ENCODE measurements around the gene PLEK.
A peak's percentile ranks its signal among the peaks of the same experiment; 100 is the strongest.

PLEK gene

DNA sequence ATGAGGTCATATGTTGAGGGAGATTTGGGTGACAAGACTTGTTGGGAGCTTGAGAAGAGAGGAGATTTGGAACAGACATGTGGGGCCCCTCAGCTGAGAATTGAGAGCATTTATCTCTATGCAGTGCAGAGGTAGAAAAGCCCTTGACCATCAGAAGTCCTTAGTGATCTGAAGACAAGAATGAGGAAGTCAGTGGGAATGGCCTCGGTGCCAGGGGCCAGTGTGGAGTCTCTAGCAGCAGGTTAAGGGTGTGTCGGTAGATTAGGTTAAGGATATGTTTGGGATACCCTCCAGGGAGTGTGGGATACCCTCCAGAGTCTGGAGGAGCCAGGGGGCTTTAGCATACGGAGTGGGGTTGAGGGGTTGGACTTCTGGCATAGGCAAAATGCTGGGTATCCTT lies 60.4 kb downstream of the PLEK start:
- H3K27ac ChIP-seq (ENCODE audit: insufficient read depth in 1 of 2, low read depth in 1 of 2, low read length in 2 of 2, poor library complexity in 1 of 2, severe bottlenecking in 2 of 2): no peak overlapping the region
- CTCF ChIA-PET: interaction anchor here (1.8 to 1.9 kb wide), 2 partner anchors 10 to 12 kb away, joined by 4 to 7 read pairs; no protein-coding TSS in a partner anchor
- POLR2A ChIA-PET: no interaction called here

DNA sequence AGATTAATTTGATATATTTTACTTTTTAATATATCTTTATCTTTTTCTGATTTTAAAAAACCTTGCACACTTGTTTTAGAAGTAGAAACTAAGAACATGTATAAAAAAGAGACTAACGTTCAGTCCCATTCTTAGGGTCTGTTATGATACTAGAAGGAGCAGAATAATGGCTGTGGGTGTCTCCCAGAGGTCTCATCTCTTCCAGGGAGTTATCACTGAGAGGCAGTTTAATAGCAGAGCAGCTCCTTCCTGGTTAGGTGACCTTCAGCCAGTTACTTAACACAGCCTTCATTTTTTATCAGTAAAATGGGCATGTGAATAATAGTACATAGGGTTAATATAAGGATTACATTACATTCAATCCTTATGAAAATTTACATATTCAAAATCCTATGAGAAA lies 61.4 kb downstream of the PLEK start:
- H3K36me3 ChIP-seq (ENCODE audit: control insufficient read depth in 4 of 4, insufficient read depth in 4 of 4, low read length in 3 of 4): no peaks in the 10 kb centered on the region
- no peak for DNase-seq
- no peaks in the 10 kb centered on the region for H3K9me3 ChIP-seq (ENCODE audit: control extremely low read depth in 1 of 5, control insufficient read depth in 4 of 5, insufficient read depth in 2 of 5, low read depth in 1 of 5, low read length in 4 of 5)
- ChIA-PET POLR2A (interaction anchor here (0.6 kb wide), 1 partner anchor 245 kb away, joined by 4 read pairs; no protein-coding TSS in a partner anchor), CTCF (interaction anchor here (1.0 to 7.6 kb wide), 3 partner anchors 11 to 27 kb away, joined by 3 to 52 read pairs (median 4); no protein-coding TSS in a partner anchor)
- WGBS (ENCODE audit: insufficient coverage): no CpG with 5 or more reads among the region's 1 CpG
- H3K27ac ChIP-seq (ENCODE audit: insufficient read depth in 1 of 2, low read depth in 1 of 2, low read length in 2 of 2, poor library complexity in 1 of 2, severe bottlenecking in 2 of 2): no peak overlapping the region
- H3K4me3 ChIP-seq (ENCODE audit: control insufficient read depth in 1 of 7, extremely low read depth in 1 of 7, insufficient read depth in 4 of 7, low read depth in 2 of 7, low read length in 6 of 7): no peak overlapping the region
- H3K4me1 ChIP-seq (ENCODE audit: control extremely low read depth in 1 of 4, control insufficient read depth in 4 of 4, insufficient read depth in 4 of 4, low read length in 3 of 4): peaks cover 12 to 26% (median 22%) of the 10 kb centered on the region in 4 experiments
- H3K27me3 ChIP-seq (replicated peaks in 2 of 5; ENCODE audit: control insufficient read depth in 4 of 5, insufficient read depth in 5 of 5, low read length in 4 of 5): no peaks in the 10 kb centered on the region

More for the DNA sequence above, 60.4 kb downstream of the PLEK start:
- Histone ChIP-seq H3K4me1 (ENCODE audit: control extremely low read depth in 1 of 4, control insufficient read depth in 4 of 4, insufficient read depth in 4 of 4, low read length in 3 of 4) (peaks cover 12 to 29% (median 25%) of the 10 kb centered on the region in 4 experiments), H3K4me3 (ENCODE audit: control insufficient read depth in 1 of 7, extremely low read depth in 1 of 7, insufficient read depth in 4 of 7, low read depth in 2 of 7, low read length in 6 of 7) (no peak overlapping the region), H3K36me3 (ENCODE audit: control insufficient read depth in 4 of 4, insufficient read depth in 4 of 4, low read length in 3 of 4) (no peaks in the 10 kb centered on the region), H3K27me3 (replicated peaks in 2 of 5; ENCODE audit: control insufficient read depth in 4 of 5, insufficient read depth in 5 of 5, low read length in 4 of 5) (no peaks in the 10 kb centered on the region), H3K9me3 (ENCODE audit: control extremely low read depth in 1 of 5, control insufficient read depth in 4 of 5, insufficient read depth in 2 of 5, low read depth in 1 of 5, low read length in 4 of 5) (no peaks in the 10 kb centered on the region)
- 90% methylated on average over 2 of the region's 3 CpGs for WGBS (ENCODE audit: insufficient coverage)
- DNase-seq: no peak

- Histone ChIP-seq H3K4me1 (ENCODE audit: control extremely low read depth in 1 of 4, control insufficient read depth in 4 of 4, insufficient read depth in 4 of 4, low read length in 3 of 4) (peaks cover 12 to 26% (median 22%) of the 10 kb centered on the region in 4 experiments), H3K4me3 (ENCODE audit: control insufficient read depth in 1 of 7, extremely low read depth in 1 of 7, insufficient read depth in 4 of 7, low read depth in 2 of 7, low read length in 6 of 7) (no peak overlapping the region), H3K9me3 (ENCODE audit: control extremely low read depth in 1 of 5, control insufficient read depth in 4 of 5, insufficient read depth in 2 of 5, low read depth in 1 of 5, low read length in 4 of 5) (no peaks in the 10 kb centered on the region), H3K27ac (ENCODE audit: insufficient read depth in 1 of 2, low read depth in 1 of 2, low read length in 2 of 2, poor library complexity in 1 of 2, severe bottlenecking in 2 of 2) (no peak overlapping the region), H3K27me3 (replicated peaks in 2 of 5; ENCODE audit: control insufficient read depth in 4 of 5, insufficient read depth in 5 of 5, low read length in 4 of 5) (no peaks in the 10 kb centered on the region), H3K36me3 (ENCODE audit: control insufficient read depth in 4 of 4, insufficient read depth in 4 of 4, low read length in 3 of 4) (no peaks in the 10 kb centered on the region)
- peak in 2 of 3 donors; percentile 63 to 75 for DNase-seq
- 99% methylated on average over 7 of the region's 10 CpGs for WGBS (ENCODE audit: insufficient coverage)
- CTCF ChIA-PET: interaction anchor here (1.0 to 7.6 kb wide), 3 partner anchors 14 to 61 kb away, joined by 3 to 52 read pairs (median 3); no protein-coding TSS in a partner anchor
- POLR2A ChIA-PET: interaction anchor here (0.6 kb wide), 1 partner anchor 246 kb away, joined by 4 read pairs; no protein-coding TSS in a partner anchor
Measured at GRCh38 chr2:68426848-68427579, 61.9 kb downstream of the PLEK start.

- H3K27ac ChIP-seq (ENCODE audit: insufficient read depth in 1 of 2, low read depth in 1 of 2, low read length in 2 of 2, poor library complexity in 1 of 2, severe bottlenecking in 2 of 2): no peak overlapping the region
- peaks cover 0 to 3% (median 0%) of the 10 kb centered on the region in 5 experiments for H3K9me3 ChIP-seq (ENCODE audit: control extremely low read depth in 1 of 5, control insufficient read depth in 4 of 5, insufficient read depth in 2 of 5, low read depth in 1 of 5, low read length in 4 of 5)
- ChIA-PET POLR2A (no interaction called here), CTCF (interaction anchor here (0.8 to 7.6 kb wide), 6 partner anchors 8 to 135 kb away, joined by 3 to 52 read pairs (median 3); no protein-coding TSS in a partner anchor)
- H3K4me3 ChIP-seq (ENCODE audit: control insufficient read depth in 1 of 7, extremely low read depth in 1 of 7, insufficient read depth in 4 of 7, low read depth in 2 of 7, low read length in 6 of 7): no peak overlapping the region
- peaks cover 12 to 26% (median 22%) of the 10 kb centered on the region in 4 experiments for H3K4me1 ChIP-seq (ENCODE audit: control extremely low read depth in 1 of 4, control insufficient read depth in 4 of 4, insufficient read depth in 4 of 4, low read length in 3 of 4)
- DNase-seq: no peak
- WGBS (ENCODE audit: insufficient coverage): 92% methylated on average over 2 of the region's 4 CpGs
- H3K27me3 ChIP-seq (replicated peaks in 2 of 5; ENCODE audit: control insufficient read depth in 4 of 5, insufficient read depth in 5 of 5, low read length in 4 of 5): no peaks in the 10 kb centered on the region
- no peaks in the 10 kb centered on the region for H3K36me3 ChIP-seq (ENCODE audit: control insufficient read depth in 4 of 4, insufficient read depth in 4 of 4, low read length in 3 of 4)
Measured at GRCh38 chr2:68428126-68428525, 63.0 kb downstream of the PLEK start.

GRCh38 chr2:68428746-68429145 lies 63.7 kb downstream of the PLEK start:
- peaks cover 12 to 23% (median 18%) of the 10 kb centered on the region in 4 experiments for H3K4me1 ChIP-seq (ENCODE audit: control extremely low read depth in 1 of 4, control insufficient read depth in 4 of 4, insufficient read depth in 4 of 4, low read length in 3 of 4)
- no peak for DNase-seq
- no peak overlapping the region for H3K27ac ChIP-seq (ENCODE audit: insufficient read depth in 1 of 2, low read depth in 1 of 2, low read length in 2 of 2, poor library complexity in 1 of 2, severe bottlenecking in 2 of 2)
- H3K9me3 ChIP-seq (ENCODE audit: control extremely low read depth in 1 of 5, control insufficient read depth in 4 of 5, insufficient read depth in 2 of 5, low read depth in 1 of 5, low read length in 4 of 5): peaks cover 0 to 3% (median 0%) of the 10 kb centered on the region in 5 experiments
- 80% methylated on average over 1 of the region's 1 CpG for WGBS (ENCODE audit: insufficient coverage)
- H3K4me3 ChIP-seq (ENCODE audit: control insufficient read depth in 1 of 7, extremely low read depth in 1 of 7, insufficient read depth in 4 of 7, low read depth in 2 of 7, low read length in 6 of 7): no peak overlapping the region
- POLR2A ChIA-PET: no interaction called here
- H3K27me3 ChIP-seq (replicated peaks in 2 of 5; ENCODE audit: control insufficient read depth in 4 of 5, insufficient read depth in 5 of 5, low read length in 4 of 5): no peaks in the 10 kb centered on the region
- CTCF ChIA-PET: interaction anchor here (0.8 to 7.6 kb wide), 8 partner anchors 8 to 136 kb away, joined by 3 to 52 read pairs (median 3); no protein-coding TSS in a partner anchor
- no peaks in the 10 kb centered on the region for H3K36me3 ChIP-seq (ENCODE audit: control insufficient read depth in 4 of 4, insufficient read depth in 4 of 4, low read length in 3 of 4)

- Histone ChIP-seq H3K4me1 (ENCODE audit: control extremely low read depth in 1 of 4, control insufficient read depth in 4 of 4, insufficient read depth in 4 of 4, low read length in 3 of 4) (peaks cover 7 to 21% (median 14%) of the 10 kb centered on the region in 4 experiments), H3K4me3 (ENCODE audit: control insufficient read depth in 1 of 7, extremely low read depth in 1 of 7, insufficient read depth in 4 of 7, low read depth in 2 of 7, low read length in 6 of 7) (no peak overlapping the region), H3K27me3 (replicated peaks in 2 of 5; ENCODE audit: control insufficient read depth in 4 of 5, insufficient read depth in 5 of 5, low read length in 4 of 5) (no peaks in the 10 kb centered on the region), H3K36me3 (ENCODE audit: control insufficient read depth in 4 of 4, insufficient read depth in 4 of 4, low read length in 3 of 4) (no peaks in the 10 kb centered on the region), H3K9me3 (ENCODE audit: control extremely low read depth in 1 of 5, control insufficient read depth in 4 of 5, insufficient read depth in 2 of 5, low read depth in 1 of 5, low read length in 4 of 5) (peaks cover 0 to 3% (median 0%) of the 10 kb centered on the region in 5 experiments), H3K27ac (ENCODE audit: insufficient read depth in 1 of 2, low read depth in 1 of 2, low read length in 2 of 2, poor library complexity in 1 of 2, severe bottlenecking in 2 of 2) (no peak overlapping the region)
- ChIA-PET CTCF (interaction anchor here (0.8 to 7.6 kb wide), 6 partner anchors 9 to 71 kb away, joined by 3 to 52 read pairs (median 4); no protein-coding TSS in a partner anchor), POLR2A (no interaction called here)
- DNase-seq: no peak
- WGBS (ENCODE audit: insufficient coverage): 89% methylated on average over 4 of the region's 7 CpGs
Measured at GRCh38 chr2:68429311-68429826, 64.3 kb downstream of the PLEK start.
